Measurements from ENCODE around the gene SIRT3. TPM values are rescaled to one million over a fixed set of nuclear protein-coding genes. Genes with fewer than 3 reads are reported as not detected.
"Not testable (repeated sequence)": the region's sequence is repeated elsewhere in the genome, so short reads cannot be mapped to it uniquely, and the experiment has no call there.

SIRT3 gene
- total RNA-seq, 1 donor from 2014 or later = 18.5 TPM

GRCh38 chr11:191490-192478 lies 44.4 kb downstream of the SIRT3 start:
- TF ChIP-seq CTCF (IDR thresholded peaks at IDR 0.05) = peak; percentile 60
- not testable (repeated sequence) for H3K27ac Mint-ChIP-seq (ENCODE audit: unreplicated experiment); H3K9me3 Mint-ChIP-seq (ENCODE audit: low read depth); H3K4me3 Mint-ChIP-seq (ENCODE audit: unreplicated experiment); DNase-seq (ENCODE audit: low spot score); H3K27me3 Mint-ChIP-seq (ENCODE audit: low read depth); H3K4me1 Mint-ChIP-seq (ENCODE audit: low read depth); H3K36me3 Mint-ChIP-seq (ENCODE audit: low read depth)

GRCh38 chr11:190546-190945 lies 45.6 kb downstream of the SIRT3 start:
- H3K36me3 Mint-ChIP-seq (ENCODE audit: low read depth); H3K27ac Mint-ChIP-seq (ENCODE audit: unreplicated experiment); H3K27me3 Mint-ChIP-seq (ENCODE audit: low read depth); DNase-seq (ENCODE audit: low spot score); H3K9me3 Mint-ChIP-seq (ENCODE audit: low read depth); H3K4me3 Mint-ChIP-seq (ENCODE audit: unreplicated experiment); H3K4me1 Mint-ChIP-seq (ENCODE audit: low read depth): not testable (repeated sequence)

GRCh38 chr11:189843-190311 lies 46.3 kb downstream of the SIRT3 start:
- not testable (repeated sequence) for H3K36me3 Mint-ChIP-seq (ENCODE audit: low read depth); H3K27ac Mint-ChIP-seq (ENCODE audit: unreplicated experiment); H3K4me3 Mint-ChIP-seq (ENCODE audit: unreplicated experiment); H3K9me3 Mint-ChIP-seq (ENCODE audit: low read depth); H3K4me1 Mint-ChIP-seq (ENCODE audit: low read depth); H3K27me3 Mint-ChIP-seq (ENCODE audit: low read depth); DNase-seq (ENCODE audit: low spot score)
- TF ChIP-seq CTCF (IDR thresholded peaks at IDR 0.05) = peak; percentile 58

- not testable (repeated sequence) for DNase-seq (ENCODE audit: low spot score); H3K27me3 Mint-ChIP-seq (ENCODE audit: low read depth); H3K4me1 Mint-ChIP-seq (ENCODE audit: low read depth); H3K4me3 Mint-ChIP-seq (ENCODE audit: unreplicated experiment); H3K36me3 Mint-ChIP-seq (ENCODE audit: low read depth); H3K27ac Mint-ChIP-seq (ENCODE audit: unreplicated experiment); H3K9me3 Mint-ChIP-seq (ENCODE audit: low read depth)
Observed at GRCh38 chr11:189200-189783, 46.9 kb downstream of the SIRT3 start.

GRCh38 chr11:180242-180641 lies 55.9 kb downstream of the SIRT3 start:
- DNase-seq (ENCODE audit: low spot score); H3K4me3 Mint-ChIP-seq (ENCODE audit: unreplicated experiment); H3K9me3 Mint-ChIP-seq (ENCODE audit: low read depth); H3K4me1 Mint-ChIP-seq (ENCODE audit: low read depth); H3K36me3 Mint-ChIP-seq (ENCODE audit: low read depth); H3K27me3 Mint-ChIP-seq (ENCODE audit: low read depth); H3K27ac Mint-ChIP-seq (ENCODE audit: unreplicated experiment): not testable (repeated sequence)
- peak; percentile 63 for TF ChIP-seq CTCF (IDR thresholded peaks at IDR 0.05)

Other genes starting within 250 kb of the SIRT3 start
- gene SCGB1C1, start 43.3 kb downstream of the SIRT3 start, total RNA-seq = not detected in 3 replicates
- gene BET1L, start 28.9 kb downstream of the SIRT3 start, total RNA-seq = 58.0 to 71.1 TPM (median 59.6 TPM) in 3 replicates
- gene RIC8A, start 28.6 kb downstream of the SIRT3 start, total RNA-seq = 107 to 130 TPM (median 124 TPM) in 3 replicates
- 103 to 122 TPM (median 104 TPM) in 3 replicates for gene PSMD13, start 634 bp upstream of the SIRT3 start, total RNA-seq
- not detected in 3 replicates for gene NLRP6, start 42.1 kb upstream of the SIRT3 start, total RNA-seq
- gene PGGHG, start 52.8 kb upstream of the SIRT3 start, total RNA-seq = 35.6 to 49.5 TPM (median 49.4 TPM) in 3 replicates
- not detected in 3 replicates for gene IFITM5, start 63.2 kb upstream of the SIRT3 start, total RNA-seq
- gene IFITM2, start 71.5 kb upstream of the SIRT3 start, total RNA-seq = 100 to 109 TPM (median 107 TPM) in 3 replicates
- 1.0 to 3.3 TPM (median 1.6 TPM) in 3 replicates for gene IFITM1, start 77.7 kb upstream of the SIRT3 start, total RNA-seq
- 377 to 394 TPM (median 392 TPM) in 3 replicates for gene IFITM3, start 84.5 kb upstream of the SIRT3 start, total RNA-seq
- gene B4GALNT4, start 133.2 kb upstream of the SIRT3 start, total RNA-seq = 37.0 to 39.1 TPM (median 37.2 TPM) in 3 replicates
- gene PKP3, start 157.9 kb upstream of the SIRT3 start, total RNA-seq = 0.56 to 0.92 TPM (median 0.85 TPM) in 3 replicates
- 12.3 to 26.6 TPM (median 25.9 TPM) in 3 replicates for gene SIGIRR, start 178.7 kb upstream of the SIRT3 start, total RNA-seq
- gene ANO9, start 205.7 kb upstream of the SIRT3 start, total RNA-seq = not detected in 3 replicates
- gene PTDSS2, start 213.9 kb upstream of the SIRT3 start, total RNA-seq = 30.0 to 32.5 TPM (median 32.0 TPM) in 3 replicates